ENCODE measurements around the gene FITM2.
"Not testable (repeated sequence)": the region's sequence is repeated elsewhere in the genome, so short reads cannot be mapped to it uniquely, and the experiment has no call there.

The FITM2 gene

DNA sequence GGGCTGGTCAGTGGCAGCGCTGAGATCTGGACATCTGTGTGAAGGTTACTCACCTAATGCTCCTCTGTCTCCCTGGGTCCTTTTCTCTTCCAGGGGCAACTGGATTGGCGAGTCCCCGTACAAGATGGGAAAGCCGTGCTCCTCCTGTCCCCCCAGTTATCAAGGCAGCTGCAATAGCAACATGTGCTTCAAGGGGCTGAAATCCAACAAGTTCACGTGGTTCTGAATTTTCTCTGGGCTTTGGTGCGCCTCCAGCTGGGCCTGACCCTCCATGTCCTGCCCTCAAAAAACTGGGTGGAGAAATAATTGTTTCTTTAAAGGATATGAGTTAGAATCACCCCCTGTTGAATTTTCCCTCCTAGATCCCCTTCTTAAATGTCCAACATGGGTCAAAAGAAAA lies 39.6 kb upstream of the FITM2 start:
- no peak overlapping the region for H4K91ac ChIP-seq (ENCODE audit: low read depth, low read length, poor library complexity)
- no CpG with 5 or more reads among the region's 6 CpGs for WGBS, 2 donors (ENCODE audit: extremely low coverage in 2 of 2, insufficient read length in 2 of 2, insufficient replicate concordance in 1 of 2)

DNA sequence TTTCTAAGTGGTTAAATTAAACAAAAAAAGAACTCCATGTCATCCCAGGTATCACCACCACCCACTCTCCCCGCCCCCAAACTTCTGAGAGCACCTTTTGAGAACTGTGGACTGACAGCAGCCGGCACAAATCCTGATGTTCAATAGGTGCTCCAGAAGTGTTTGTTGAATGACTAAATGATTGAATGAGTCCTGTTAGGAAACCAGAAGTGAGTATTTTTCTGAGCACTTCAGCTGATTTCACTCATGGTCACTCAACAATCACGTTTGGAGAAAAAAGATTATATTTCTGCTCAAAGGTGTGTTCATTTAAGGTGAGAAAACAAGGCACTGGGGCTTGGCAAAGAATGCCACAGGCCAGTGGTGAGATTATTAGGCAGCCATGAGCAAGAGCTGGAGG lies 38.3 kb upstream of the FITM2 start:
- Histone ChIP-seq H4K8ac (ENCODE audit: low read depth, low read length) (no peak overlapping the region), H3K27me3 (ENCODE audit: control insufficient read depth in 3 of 3, insufficient read depth in 3 of 3, low read depth in 1 of 3, low read length in 3 of 3) (no peaks in the 10 kb centered on the region), H3K23ac (ENCODE audit: low read depth, low read length, poor library complexity) (no peak overlapping the region), H3K4me3 (ENCODE audit: low read length in 2 of 2) (no peak overlapping the region), H2AFZ (ENCODE audit: low read length) (no peak overlapping the region), H3K79me1 (ENCODE audit: low read depth, low read length) (no peaks in the 10 kb centered on the region), H4K91ac (ENCODE audit: low read depth, low read length, poor library complexity) (no peak overlapping the region), H2BK15ac (ENCODE audit: low read length) (no peak overlapping the region), H2AK5ac (ENCODE audit: low read depth, low read length) (no peak overlapping the region), H3K9me3 (replicated peaks in 1 of 2; ENCODE audit: control insufficient read depth in 2 of 2, insufficient read depth in 1 of 2, low read depth in 1 of 2, low read length in 2 of 2) (no peaks in the 10 kb centered on the region), H3K4me1 (ENCODE audit: control insufficient read depth in 2 of 2, insufficient read depth in 1 of 2, low read depth in 1 of 2, low read length in 2 of 2) (peaks cover 2 to 7% of the 10 kb centered on the region in 2 donors), H3K14ac (ENCODE audit: low read length) (no peak overlapping the region), H3K18ac (ENCODE audit: low read length) (no peak overlapping the region), H3K9ac (ENCODE audit: low read depth, low read length, poor library complexity) (no peak overlapping the region), H2BK5ac (ENCODE audit: low read length) (no peak overlapping the region), H3K4ac (ENCODE audit: low read length) (no peak overlapping the region), H3K36me3 (replicated peaks in 1 of 2; ENCODE audit: control insufficient read depth in 2 of 2, insufficient read depth in 2 of 2, low read length in 2 of 2) (no peaks in the 10 kb centered on the region), H2BK120ac (ENCODE audit: low read depth, low read length) (no peak overlapping the region), H2BK12ac (ENCODE audit: low read length) (no peak overlapping the region), H3K27ac (replicated peaks; ENCODE audit: low read length) (no peak overlapping the region), H3K4me2 (ENCODE audit: insufficient read depth, low read length, poor library complexity, severe bottlenecking) (no peak overlapping the region)
- no peak for DNase-seq (ENCODE audit: low spot score)
- WGBS, 2 donors (ENCODE audit: extremely low coverage in 2 of 2, insufficient read length in 2 of 2, insufficient replicate concordance in 1 of 2): no CpG with 5 or more reads among the region's 3 CpGs

More for the DNA sequence above, 39.6 kb upstream of the FITM2 start:
- Histone ChIP-seq H2BK15ac (ENCODE audit: low read length) (no peak overlapping the region), H3K9ac (ENCODE audit: low read depth, low read length, poor library complexity) (no peak overlapping the region), H3K36me3 (replicated peaks in 1 of 2; ENCODE audit: control insufficient read depth in 2 of 2, insufficient read depth in 2 of 2, low read length in 2 of 2) (no peaks in the 10 kb centered on the region), H4K8ac (ENCODE audit: low read depth, low read length) (no peak overlapping the region), H3K4me1 (ENCODE audit: control insufficient read depth in 2 of 2, insufficient read depth in 1 of 2, low read depth in 1 of 2, low read length in 2 of 2) (peaks cover 2 to 7% of the 10 kb centered on the region in 2 donors), H3K23ac (ENCODE audit: low read depth, low read length, poor library complexity) (no peak overlapping the region), H2AK5ac (ENCODE audit: low read depth, low read length) (no peak overlapping the region), H3K4me2 (ENCODE audit: insufficient read depth, low read length, poor library complexity, severe bottlenecking) (no peak overlapping the region), H3K27ac (replicated peaks; ENCODE audit: low read length) (no peak overlapping the region), H3K4me3 (ENCODE audit: low read length in 2 of 2) (no peak overlapping the region), H3K18ac (ENCODE audit: low read length) (no peak overlapping the region), H3K27me3 (ENCODE audit: control insufficient read depth in 3 of 3, insufficient read depth in 3 of 3, low read depth in 1 of 3, low read length in 3 of 3) (no peaks in the 10 kb centered on the region), H3K14ac (ENCODE audit: low read length) (no peak overlapping the region), H2BK12ac (ENCODE audit: low read length) (no peak overlapping the region), H3K79me1 (ENCODE audit: low read depth, low read length) (no peaks in the 10 kb centered on the region), H3K9me3 (replicated peaks in 1 of 2; ENCODE audit: control insufficient read depth in 2 of 2, insufficient read depth in 1 of 2, low read depth in 1 of 2, low read length in 2 of 2) (no peaks in the 10 kb centered on the region), H2BK120ac (ENCODE audit: low read depth, low read length) (no peak overlapping the region), H2BK5ac (ENCODE audit: low read length) (no peak overlapping the region), H3K4ac (ENCODE audit: low read length) (no peak overlapping the region), H2AFZ (ENCODE audit: low read length) (no peak overlapping the region)
- DNase-seq (ENCODE audit: low spot score): no peak

DNA sequence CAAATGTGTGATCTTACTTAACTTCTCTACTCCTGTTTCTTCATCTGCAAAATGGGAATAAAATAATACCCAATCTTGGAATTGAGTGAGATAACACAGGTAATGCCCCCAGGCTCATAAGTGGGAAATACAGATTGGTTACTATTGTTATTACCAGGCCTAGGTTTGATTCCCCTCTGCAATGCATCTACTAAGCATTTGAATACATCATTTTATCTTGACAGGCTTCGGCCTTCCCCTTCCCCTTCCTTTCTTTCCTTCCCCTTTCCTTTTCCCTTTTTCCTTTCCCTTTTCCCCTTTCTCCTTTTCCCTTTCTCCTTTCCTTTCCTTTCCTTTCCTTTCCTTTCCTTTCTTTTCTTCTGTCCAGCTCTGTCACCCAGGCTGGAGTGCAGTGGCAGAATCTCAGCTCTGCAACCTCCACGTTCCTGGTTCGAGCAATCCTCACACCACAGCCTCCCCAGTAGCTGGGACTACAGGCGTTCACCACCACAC lies 37.2 kb upstream of the FITM2 start:
- Histone ChIP-seq H4K91ac (ENCODE audit: low read depth, low read length, poor library complexity) (no peak overlapping the region), H3K79me1 (ENCODE audit: low read depth, low read length) (no peaks in the 10 kb centered on the region), H3K9ac (ENCODE audit: low read depth, low read length, poor library complexity) (no peak overlapping the region), H3K18ac (ENCODE audit: low read length) (no peak overlapping the region), H2BK12ac (ENCODE audit: low read length) (no peak overlapping the region), H3K9me3 (replicated peaks in 1 of 2; ENCODE audit: control insufficient read depth in 2 of 2, insufficient read depth in 1 of 2, low read depth in 1 of 2, low read length in 2 of 2) (no peaks in the 10 kb centered on the region), H2BK5ac (ENCODE audit: low read length) (no peak overlapping the region), H2BK120ac (ENCODE audit: low read depth, low read length) (no peak overlapping the region), H3K4me1 (ENCODE audit: control insufficient read depth in 2 of 2, insufficient read depth in 1 of 2, low read depth in 1 of 2, low read length in 2 of 2) (peaks cover 2 to 7% of the 10 kb centered on the region in 2 donors), H2BK15ac (ENCODE audit: low read length) (no peak overlapping the region), H2AK5ac (ENCODE audit: low read depth, low read length) (no peak overlapping the region), H3K4me2 (ENCODE audit: insufficient read depth, low read length, poor library complexity, severe bottlenecking) (no peak overlapping the region), H4K8ac (ENCODE audit: low read depth, low read length) (no peak overlapping the region), H3K27ac (replicated peaks; ENCODE audit: low read length) (no peak overlapping the region), H2AFZ (ENCODE audit: low read length) (no peak overlapping the region), H3K14ac (ENCODE audit: low read length) (no peak overlapping the region), H3K36me3 (replicated peaks in 1 of 2; ENCODE audit: control insufficient read depth in 2 of 2, insufficient read depth in 2 of 2, low read length in 2 of 2) (no peaks in the 10 kb centered on the region), H3K23ac (ENCODE audit: low read depth, low read length, poor library complexity) (no peak overlapping the region), H3K27me3 (ENCODE audit: control insufficient read depth in 3 of 3, insufficient read depth in 3 of 3, low read depth in 1 of 3, low read length in 3 of 3) (no peaks in the 10 kb centered on the region), H3K4ac (ENCODE audit: low read length) (no peak overlapping the region), H3K4me3 (ENCODE audit: low read length in 2 of 2) (no peak overlapping the region)
- WGBS, 2 donors (ENCODE audit: extremely low coverage in 2 of 2, insufficient read length in 2 of 2, insufficient replicate concordance in 1 of 2): no CpG with 5 or more reads among the region's 4 CpGs
- DNase-seq (ENCODE audit: low spot score): no peak

DNA sequence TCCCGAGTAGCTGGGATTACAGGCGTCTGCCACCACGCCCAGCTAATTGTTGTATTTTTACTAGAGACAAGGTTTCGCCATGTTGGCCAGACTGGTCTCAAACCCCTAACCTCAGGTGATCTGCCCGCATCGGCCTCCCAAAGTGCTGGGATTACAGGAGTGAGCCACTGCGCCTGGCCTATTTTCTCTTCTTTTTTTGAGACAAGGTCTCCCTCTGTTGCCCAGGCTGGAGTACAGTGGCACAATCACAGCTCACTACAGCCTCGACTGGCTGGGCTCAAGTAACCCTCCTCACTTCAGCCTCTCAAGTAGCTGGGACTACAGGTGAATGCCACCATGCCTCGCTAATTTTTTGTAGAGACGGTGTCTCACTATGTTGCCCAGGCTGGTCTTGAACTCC lies 34.9 kb upstream of the FITM2 start:
- not testable (repeated sequence) for H3K79me1 ChIP-seq (ENCODE audit: low read depth, low read length); H2BK120ac ChIP-seq (ENCODE audit: low read depth, low read length); H2AK5ac ChIP-seq (ENCODE audit: low read depth, low read length); H2AFZ ChIP-seq (ENCODE audit: low read length); H3K4me3 ChIP-seq (ENCODE audit: low read length in 2 of 2); H3K4me2 ChIP-seq (ENCODE audit: insufficient read depth, low read length, poor library complexity, severe bottlenecking); DNase-seq (ENCODE audit: low spot score); H3K14ac ChIP-seq (ENCODE audit: low read length); H3K18ac ChIP-seq (ENCODE audit: low read length); H4K8ac ChIP-seq (ENCODE audit: low read depth, low read length); H3K27me3 ChIP-seq (ENCODE audit: control insufficient read depth in 3 of 3, insufficient read depth in 3 of 3, low read depth in 1 of 3, low read length in 3 of 3); H3K36me3 ChIP-seq (replicated peaks in 1 of 2; ENCODE audit: control insufficient read depth in 2 of 2, insufficient read depth in 2 of 2, low read length in 2 of 2); H4K91ac ChIP-seq (ENCODE audit: low read depth, low read length, poor library complexity); H3K23ac ChIP-seq (ENCODE audit: low read depth, low read length, poor library complexity); H3K4ac ChIP-seq (ENCODE audit: low read length); H2BK5ac ChIP-seq (ENCODE audit: low read length); H3K4me1 ChIP-seq (ENCODE audit: control insufficient read depth in 2 of 2, insufficient read depth in 1 of 2, low read depth in 1 of 2, low read length in 2 of 2); H2BK15ac ChIP-seq (ENCODE audit: low read length); H3K27ac ChIP-seq (replicated peaks; ENCODE audit: low read length); H3K9ac ChIP-seq (ENCODE audit: low read depth, low read length, poor library complexity); H2BK12ac ChIP-seq (ENCODE audit: low read length); H3K9me3 ChIP-seq (replicated peaks in 1 of 2; ENCODE audit: control insufficient read depth in 2 of 2, insufficient read depth in 1 of 2, low read depth in 1 of 2, low read length in 2 of 2)
- no CpG with 5 or more reads among the region's 10 CpGs for WGBS, 2 donors (ENCODE audit: extremely low coverage in 2 of 2, insufficient read length in 2 of 2, insufficient replicate concordance in 1 of 2)

Data from neuronal stem cell (in vitro differentiated cells).